Activated CD4-positive, CD25-positive, alpha-beta regulatory T cell treated with anti-CD3 and anti-CD28 coated beads, Interleukin-2, amount 50 U/mL, for 72 hours (primary cell): Measurements from ENCODE around the gene HOXC10.

ENCODE experiments used
- DNase-seq: peaks from one replicate; pipeline ENCODE4 v3.0.0; 2021

HOXC10 gene

DNA sequence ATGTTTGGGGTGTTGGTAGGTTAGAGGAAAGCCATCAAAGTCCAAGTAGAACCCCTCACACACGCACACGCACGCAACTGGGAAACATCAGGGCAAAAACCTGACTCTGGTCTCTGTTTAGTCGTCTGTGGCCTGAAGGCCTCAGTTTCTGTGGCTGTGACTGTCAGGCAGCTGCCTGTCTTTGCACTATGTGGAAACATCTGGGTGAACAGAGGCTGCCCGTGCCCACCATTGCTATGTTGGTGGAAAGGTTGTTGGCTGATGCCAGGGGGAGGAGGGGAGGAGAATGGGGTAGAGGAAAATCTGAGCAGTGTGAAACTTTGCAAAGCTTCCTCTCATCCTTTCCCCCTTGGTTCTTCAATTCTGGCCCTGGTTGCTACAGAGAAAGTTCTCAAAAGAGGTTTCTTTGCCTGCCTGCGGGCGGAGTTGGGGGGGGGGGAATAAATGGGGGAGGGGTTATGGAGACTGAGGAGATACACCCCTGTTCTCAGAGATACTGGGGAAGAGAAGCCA is 7.5 kb downstream of the HOXC10 start:
- no peak for DNase-seq

DNA sequence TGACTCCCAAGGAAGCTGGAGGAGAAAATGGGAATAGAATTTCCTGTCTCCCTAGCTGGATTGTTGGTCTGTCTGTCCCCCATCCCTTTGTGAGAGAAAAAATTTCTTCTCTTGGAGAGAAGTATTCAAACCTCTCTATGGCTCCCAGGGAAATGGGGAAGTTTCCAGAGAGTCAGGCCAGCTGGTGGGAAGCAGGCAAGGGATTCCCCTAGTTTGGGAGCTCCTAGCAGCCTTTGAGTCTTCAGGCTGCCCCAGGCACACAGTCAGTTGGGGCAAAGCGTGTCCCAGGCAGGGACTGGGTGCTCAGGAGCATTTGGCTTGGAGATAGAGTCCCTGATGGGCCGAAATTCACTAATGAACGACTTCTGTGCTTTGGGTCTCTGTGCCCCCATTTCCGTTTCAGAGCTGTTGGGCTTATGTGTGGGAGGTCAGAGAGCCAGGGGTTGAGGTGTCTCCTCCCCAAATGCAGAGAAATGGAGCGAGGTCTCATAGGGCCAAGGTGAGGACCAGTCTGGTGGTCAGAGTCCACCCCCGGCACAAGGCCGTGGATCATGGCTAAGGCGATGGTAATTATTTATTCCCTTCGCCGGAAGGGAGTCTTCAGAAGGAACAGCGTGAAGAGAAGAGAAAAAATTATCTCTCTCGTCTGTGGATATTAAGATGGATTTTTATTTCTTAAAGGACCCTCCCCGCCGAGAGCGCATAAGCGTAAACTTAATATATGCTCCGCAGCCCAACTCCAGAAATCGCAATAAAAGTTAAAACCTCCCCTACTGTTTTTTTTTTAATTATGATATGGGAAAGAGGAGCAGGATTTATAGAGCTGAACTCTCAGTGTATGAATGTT is 8.4 kb downstream of the HOXC10 start:
- no peak for DNase-seq

DNA sequence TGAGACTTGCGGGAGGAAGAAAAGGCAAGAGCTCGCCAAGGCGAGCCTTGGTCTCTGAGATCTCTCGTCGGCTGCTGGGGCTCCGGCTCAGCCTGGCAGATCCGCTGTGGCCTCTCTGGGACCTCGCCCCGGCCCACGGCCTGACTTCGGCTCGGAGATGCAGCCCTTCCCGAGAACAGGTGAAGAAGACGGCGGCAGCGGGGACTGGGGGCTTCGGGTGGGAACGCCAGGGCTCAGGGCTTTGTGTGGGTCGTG is 9.0 kb downstream of the HOXC10 start:
- DNase-seq = no peak

DNA sequence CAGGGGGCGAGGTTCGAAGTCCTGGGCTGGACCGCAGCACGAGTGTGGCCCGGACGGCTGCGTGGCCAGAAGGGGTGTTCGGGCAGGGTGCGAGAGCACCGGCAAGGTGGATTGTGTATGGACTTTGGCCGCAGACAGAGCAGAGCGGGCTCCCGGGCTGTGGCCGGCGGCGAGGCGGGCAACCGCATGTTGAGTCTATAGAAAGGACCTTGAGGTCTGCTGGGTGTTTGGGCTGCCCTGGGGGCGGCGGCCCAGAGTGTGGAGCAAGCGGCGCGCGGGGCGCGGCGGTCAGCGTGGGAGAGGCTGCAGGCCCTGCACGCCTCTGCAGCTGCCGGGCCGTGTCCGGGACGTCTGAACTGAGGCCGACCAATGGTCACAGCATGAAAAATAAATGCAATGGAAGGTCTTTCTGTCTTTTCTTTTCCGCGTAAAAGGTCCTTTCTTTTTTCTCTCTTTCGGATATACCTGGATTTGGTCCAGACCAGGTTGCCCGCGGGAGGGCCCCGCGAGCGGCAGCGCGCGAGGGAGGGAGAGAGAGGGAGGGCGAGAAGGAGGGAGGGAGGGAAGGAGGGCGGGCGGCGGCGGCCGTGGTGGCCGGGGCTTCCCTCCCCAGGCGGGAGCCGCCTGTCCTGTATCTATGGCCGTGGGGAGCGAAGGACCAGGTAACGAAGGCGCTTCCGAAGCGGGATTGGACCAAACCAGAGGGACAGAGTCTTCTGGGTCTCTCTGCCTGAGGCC is 9.5 kb downstream of the HOXC10 start:
- DNase-seq = no peak

DNA sequence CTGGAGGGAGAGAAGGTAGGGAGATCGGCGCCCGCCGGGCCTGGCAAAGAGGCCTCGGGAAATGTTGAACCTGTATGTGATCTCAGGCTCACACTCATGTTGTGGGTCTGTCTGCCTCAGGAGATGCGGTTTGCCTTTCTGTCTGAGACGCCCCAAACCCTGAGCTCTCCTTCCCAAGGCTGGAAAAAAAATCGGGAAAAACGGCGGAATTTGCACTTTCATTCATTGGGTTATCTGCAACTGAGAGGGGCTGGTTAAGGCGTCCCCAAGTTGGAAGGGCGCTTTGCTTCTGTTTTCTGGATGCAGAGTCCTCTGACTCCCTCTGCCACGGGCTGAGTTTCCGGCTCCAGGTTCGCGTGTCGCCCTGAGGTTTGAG is 10.0 kb downstream of the HOXC10 start:
- DNase-seq = no peak

DNA sequence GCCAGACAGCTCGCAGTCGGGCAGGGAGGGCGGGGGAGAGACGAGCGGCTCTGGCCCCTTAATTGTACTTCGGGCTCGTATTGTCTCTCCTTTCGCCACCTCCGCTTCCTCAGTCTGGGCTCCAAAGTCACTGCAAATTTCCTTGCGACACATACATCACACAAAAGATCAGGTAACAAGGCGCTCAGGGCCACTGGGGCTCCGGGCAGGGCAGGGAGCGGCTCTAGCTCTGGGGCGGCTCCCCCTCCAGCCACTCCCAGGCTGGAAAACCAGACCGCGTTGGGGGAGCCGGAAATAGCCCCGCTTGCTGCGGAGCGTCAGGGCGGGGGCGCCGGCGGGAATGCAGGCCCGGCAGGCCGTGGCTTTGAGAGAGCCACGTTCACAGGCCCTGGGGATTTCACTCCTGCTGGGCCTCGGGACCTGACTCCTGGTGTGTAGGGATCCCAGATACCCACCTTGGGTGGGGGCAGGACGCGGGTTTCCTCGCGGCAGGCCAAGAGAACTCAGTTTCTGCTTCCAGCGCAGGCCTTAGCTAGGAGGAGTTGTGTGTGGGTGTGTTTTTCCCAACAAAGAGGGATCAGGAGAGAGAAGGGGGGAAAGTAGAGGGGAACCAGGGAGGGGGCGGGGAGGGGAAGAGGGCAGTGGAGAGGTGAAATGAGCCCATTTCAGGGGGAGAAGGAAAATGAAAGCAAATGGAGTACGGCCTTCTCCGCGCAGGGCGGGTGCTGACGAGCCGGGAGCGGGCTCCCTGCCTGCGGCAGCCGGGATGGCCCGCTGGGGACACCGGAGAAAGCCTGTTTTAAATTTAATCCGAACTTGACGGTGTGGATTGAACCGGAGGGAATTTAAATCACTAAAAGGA is 10.7 kb downstream of the HOXC10 start:
- DNase-seq = no peak

DNA sequence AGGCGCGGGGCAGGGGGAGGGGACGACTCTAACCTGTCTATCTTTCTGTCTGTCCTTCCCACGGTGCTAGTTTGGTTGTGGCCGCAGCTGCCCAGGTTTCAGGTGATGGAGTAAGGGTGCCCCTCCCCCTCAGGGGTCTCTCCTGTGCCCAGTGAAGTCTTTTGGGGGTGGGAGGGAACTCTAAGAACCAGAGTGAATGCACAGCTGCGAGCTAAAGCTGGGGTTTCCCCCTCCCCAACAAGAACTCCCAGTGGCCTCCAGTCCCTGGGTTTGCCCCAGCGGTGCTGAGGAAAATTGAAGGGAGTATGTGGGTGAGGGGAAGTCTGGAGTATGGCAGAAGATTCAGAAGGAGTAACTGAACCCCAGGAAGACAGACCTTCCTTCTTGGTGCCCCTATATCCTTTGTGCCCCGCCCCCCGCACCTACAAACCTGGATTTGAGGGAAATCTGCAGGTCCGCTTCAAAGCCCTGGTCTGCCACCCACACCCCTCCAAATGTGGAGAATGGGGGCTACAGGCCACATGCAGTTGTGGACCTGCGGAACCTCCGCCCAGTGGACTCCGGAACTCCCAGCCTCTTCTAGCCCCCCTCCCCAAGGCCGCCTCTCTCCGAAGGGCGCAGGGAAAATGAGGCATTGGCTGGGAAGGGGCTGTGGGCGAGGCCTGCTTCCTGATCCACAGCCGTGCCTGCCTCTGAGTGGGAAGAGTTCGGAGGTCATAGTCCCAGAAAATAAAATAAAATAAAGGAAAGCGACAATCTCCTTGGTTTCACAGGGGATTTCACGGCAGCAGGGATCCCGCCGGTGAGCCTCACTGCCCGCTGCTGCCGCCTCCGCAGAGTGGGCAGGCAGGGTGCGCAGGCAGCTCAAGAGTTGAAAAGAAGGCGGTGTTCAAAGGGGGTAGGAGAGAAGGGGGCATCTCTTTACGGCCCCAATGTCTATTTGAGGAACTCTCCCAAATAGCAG is 11.6 kb downstream of the HOXC10 start:
- no peak for DNase-seq

DNA sequence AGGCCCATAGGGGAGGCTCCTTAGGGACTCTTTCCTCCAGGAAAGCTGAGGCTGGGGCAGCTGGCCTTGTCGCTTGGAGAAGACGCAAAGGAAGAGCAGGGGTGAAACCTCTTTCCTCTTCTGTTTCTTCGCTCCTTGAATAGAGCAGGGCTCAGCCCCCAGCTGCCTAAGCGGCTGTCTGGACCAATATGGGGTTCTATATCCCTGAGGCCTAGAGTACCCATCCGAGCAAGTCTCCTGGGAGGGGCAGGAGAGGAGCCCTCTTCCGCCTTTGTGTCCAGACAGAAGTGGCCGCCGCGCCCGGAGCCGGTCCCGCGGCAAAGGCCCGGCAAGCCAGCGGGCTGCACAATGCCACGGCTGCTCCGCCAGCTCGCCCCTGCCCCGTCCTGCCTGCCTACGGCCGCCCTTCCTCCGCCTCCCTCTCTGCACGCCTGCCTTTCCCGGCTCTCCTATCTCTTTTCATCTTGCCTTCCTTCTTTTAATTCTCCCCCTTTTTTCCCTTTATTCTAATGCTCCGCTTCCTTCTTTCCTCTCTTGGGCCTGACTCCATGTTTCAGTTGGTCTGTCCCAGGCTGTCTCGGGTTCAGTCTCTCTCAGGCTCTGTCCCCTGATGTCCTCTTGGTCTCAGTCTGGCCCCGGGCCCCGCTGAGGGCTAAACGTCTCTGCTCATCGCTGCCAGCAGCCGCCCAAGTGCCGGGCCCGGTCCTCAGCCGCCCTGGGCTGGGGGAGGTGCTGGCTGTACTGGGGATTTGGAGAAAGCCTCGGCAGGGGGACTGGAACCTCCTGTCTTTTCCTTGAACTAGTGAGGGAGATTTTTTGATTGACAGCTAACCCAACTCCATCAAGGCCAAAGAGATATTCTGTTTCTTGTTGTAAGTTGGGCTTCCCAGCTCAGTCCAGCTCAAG is 12.5 kb downstream of the HOXC10 start:
- DNase-seq = no peak

DNA sequence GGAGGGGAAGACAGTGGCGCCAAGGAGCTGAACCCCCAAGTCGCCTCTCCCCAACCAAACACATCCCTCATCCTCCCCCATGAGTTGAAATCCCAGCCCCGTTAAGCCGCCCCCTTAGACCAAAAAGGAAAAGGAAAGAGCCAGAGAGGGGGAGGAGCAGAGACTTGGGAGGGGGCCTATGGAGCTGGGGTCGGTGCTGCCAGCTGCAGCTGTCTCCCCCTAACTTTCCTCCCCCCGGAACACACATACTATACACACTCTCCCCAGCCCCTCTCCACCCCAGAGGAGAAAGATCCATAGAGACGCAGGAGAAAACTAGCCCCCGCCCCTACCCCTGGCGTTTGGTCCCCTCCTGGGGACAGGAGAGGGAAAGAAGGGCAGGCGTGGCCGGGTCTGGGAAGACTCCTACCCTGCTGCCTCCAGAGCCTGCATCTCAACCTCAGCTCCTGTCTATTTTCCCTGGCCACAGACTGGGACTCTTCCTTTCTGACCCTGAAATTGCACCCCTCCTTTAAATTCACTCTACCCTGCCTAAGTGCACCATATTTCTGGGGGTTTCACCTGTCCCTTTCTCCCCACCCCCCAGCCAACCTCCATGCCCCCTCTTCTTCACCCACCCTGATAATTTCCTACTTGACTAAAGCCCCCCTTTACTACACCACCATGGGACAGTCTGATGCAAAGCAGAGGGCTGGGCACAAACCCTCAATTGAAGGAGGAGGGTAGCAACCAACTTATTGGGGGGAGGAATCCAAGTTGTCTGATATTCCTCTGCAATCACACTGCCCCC is 13.4 kb downstream of the HOXC10 start:
- DNase-seq = no peak

DNA sequence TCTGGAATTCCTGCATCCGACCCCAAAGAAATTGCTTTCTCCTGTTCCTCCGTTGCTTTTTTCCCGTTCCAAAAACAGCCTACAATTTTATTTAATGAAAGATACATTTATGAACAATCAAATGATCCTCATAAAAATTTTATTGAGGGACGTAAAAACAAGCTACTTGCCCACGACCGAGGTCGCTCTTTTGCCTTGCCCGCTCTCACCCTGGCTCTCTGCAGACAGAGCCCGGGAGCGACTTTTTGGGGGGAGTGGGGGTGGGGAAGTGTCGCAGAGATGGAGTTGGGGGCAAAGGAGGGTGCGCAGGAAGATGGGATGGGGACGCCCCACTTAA is 13.9 kb downstream of the HOXC10 start:
- DNase-seq = no peak

DNA sequence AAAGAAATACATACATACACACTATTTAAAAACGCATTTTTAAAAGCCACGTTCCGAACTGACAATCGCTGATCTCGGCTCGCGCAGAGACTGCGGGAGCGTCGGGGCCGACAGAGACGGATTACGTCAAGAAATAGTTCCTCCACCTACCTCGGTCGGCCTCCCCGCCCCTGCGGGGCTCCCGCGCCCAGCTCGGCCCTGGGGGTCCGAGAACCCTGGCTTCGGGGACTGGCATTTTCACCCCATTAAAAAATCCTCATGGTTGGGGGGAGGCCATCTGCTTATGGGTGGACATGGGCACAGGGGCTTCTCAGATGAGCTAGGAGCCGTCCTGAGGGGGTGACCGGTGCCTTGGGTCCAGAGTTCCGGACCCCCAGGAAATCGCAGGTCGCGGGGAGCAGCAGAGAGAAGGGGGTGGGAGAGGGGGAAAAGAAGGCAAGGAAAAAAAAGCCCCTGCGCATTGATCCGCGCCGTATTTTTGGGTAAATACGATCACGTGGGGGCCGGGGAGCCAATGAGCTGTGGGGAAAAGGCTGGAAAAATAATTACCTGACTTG is 14.7 kb downstream of the HOXC10 start:
- no peak for DNase-seq

DNA sequence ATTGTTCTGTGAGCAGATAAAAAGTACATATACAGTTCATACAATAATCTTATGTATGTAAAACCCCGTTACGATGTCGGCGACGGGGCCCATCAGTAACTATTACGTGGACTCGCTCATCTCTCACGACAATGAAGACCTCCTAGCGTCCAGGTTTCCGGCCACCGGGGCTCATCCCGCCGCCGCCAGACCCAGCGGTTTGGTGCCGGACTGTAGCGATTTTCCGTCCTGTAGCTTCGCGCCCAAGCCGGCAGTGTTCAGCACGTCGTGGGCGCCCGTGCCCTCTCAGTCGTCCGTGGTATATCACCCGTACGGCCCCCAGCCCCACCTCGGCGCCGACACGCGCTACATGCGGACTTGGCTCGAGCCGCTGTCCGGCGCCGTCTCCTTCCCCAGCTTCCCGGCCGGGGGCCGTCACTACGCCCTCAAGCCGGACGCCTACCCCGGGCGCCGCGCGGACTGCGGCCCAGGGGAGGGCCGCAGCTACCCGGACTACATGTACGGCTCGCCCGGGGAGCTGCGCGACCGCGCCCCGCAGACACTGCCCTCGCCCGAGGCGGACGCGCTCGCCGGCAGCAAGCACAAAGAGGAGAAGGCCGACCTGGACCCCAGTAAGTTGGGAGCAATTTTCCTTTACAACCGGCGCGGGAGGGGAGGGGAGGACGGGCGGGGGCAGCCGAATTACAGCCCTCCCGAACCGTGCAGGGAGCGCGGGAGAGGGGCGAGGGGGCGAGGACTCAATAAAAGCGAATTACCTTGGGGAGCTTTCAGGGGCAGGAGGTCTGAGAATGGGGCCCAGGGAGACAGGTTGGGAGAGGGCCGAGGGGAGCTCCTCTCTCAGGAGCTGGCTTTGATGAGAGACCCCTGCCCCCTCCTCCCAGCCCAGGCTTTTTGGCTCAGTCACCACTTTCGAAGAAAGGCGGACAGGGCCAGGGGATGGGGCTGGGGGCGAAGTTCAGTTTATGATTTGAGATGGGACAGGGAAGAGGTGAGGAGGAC is 15.5 kb downstream of the HOXC10 start, which contains the start of gene HOXC9:
Gene HOXC9 (plus strand): TSS at position 46 of the 999 bp plus-strand sequence. CDS start 28 bp downstream, at position 74.
- no peak for DNase-seq

DNA sequence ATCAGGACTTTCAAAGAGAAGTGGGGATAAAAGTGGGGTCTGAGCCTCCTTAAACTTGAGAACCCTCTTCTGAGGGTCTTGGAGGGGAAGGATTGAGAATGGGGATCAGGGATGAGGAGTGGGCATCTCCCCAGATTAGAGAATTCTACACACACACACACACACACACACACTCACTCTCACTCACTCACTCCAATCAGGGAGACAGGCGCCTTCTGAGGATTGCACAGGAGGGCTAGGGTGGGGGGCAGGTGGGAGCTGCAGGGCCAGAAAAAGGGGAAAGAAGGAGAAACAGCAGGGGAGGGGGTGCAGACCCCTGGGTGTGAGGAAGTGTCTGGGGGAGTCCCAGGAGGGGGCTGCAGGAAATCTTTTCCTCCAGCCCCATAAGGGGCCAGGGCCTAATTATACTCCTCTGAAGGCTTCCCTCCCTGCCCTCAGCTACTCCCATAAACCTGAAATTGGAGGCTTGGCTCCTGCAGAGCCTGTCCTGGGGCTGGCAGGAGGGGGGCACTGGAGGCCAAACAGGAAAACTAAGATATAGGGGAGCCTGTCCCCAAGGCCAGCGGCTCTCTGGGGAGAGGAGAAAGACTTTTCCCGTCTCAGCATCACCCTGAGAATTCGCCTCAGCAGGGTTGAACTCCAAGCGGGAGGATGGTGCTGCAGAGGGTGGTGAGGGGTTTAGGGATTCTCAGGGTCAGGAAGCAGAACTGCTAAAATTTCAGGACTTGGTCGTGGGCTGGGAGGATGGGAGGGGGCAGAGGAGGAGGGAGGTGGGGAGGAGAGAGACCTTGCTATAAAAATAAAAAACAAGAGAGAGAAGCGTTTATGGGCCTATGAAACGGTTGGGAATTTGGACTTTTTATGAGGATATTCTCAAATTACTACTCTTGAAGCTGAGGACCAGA is 16.6 kb downstream of the HOXC10 start:
- no peak for DNase-seq

DNA sequence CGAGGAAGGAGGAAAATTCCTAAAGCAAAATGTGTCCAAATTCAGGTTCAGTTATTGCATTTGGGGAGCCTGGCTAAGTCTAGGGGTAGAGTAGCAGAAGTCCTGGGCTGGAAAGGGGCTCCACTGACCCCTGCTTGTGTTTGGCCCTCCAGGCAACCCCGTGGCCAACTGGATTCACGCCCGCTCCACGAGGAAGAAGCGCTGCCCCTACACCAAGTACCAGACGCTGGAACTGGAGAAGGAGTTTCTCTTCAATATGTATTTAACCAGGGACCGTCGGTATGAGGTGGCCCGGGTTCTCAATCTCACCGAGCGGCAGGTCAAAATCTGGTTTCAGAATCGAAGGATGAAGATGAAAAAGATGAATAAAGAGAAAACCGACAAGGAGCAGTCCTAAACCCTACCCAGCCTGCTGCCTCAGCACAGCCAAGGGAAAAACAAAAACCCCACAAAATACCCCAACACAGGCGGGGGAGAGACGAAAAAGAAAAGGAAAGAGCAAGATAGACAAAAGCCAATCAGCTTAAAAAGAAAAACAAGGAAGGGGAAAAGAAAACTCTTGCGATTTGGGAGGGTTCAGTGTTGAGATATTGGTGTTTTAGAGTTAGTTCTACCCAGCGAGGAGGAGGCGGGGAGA is 17.4 kb downstream of the HOXC10 start:
- no peak for DNase-seq

DNA sequence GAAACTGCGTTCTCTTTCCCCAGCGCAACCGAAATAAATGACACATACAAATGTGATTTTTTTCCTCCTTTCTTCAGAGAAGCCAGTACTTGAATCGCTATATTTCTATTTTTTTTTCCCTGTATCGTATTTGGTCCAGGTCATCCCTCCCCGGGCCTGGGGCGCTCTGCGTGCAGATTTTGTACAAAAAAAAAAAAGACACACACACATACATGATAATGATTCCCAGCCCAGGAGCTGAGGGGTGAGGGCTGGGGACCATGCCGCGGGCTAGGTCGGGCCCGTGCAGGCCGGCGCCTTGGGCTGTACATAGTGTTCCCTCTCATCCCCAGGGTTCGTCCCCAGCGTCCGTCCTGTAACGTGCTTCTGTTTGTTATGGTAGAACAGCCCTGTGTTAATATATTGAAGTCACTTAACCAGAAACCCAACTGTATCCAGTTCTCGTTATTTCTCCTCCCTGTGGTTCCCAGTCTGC is 18.0 kb downstream of the HOXC10 start:
- no peak for DNase-seq

DNA sequence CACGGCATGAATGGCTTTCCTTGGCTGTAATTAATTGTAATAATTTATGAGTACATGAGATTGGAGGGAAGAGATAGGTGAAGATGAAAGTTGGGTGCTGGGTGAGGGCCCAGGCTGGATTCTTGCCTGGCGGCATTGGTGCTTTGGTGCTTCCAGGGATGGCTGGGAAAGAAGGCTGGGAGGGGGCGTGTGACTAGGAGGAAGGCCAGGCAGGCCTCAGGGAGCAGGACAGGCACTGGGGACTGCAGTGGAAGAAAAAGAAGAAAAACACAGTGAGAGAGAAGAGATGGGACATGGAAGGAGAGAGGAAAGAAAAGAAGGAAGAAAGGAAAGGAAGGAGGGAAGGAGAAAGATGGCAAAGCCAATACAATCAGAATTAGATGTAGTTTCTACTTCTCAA is 18.7 kb downstream of the HOXC10 start:
- DNase-seq = no peak
